ENCODE measurements around the gene RASA3. TPM values are rescaled to one million over a fixed set of nuclear protein-coding genes. Genes with fewer than 3 reads are reported as not detected.

The RASA3 gene
- total and polyA plus RNA-seq, 10 of the 15 experiments (the other 5 are each of a cell fraction or from before 2014, with no cell fraction given), result 0.79 to 33.9 (median 17.6) TPM

- TF ChIP-seq MLLT1 (IDR thresholded peaks at IDR 0.05) (0 out of 2 replicates have a peak, but pooled peaks have one; percentile 40), FOS (IDR thresholded peaks at IDR 0.05; ENCODE audit: borderline replicate concordance, extremely low read depth, insufficient read length) (no peak), EP300 (IDR thresholded peaks at IDR 0.05; ENCODE audit: borderline replicate concordance in 1 of 2, control insufficient read depth in 1 of 2, low read depth in 2 of 2, low read length in 2 of 2) (peak in 1 of 2 experiments; percentile 49; a peak in 1 of 4 replicates)
Observed at GRCh38 chr13:114049026-114049425, 83.4 kb downstream of the RASA3 start (continued).

- Histone ChIP-seq H3K27me3 (replicated peaks in 1 of 2; ENCODE audit: control insufficient read depth in 2 of 2, insufficient read depth in 2 of 2, low read length in 1 of 2) (no peaks in the 10 kb centered on the region), H3K4me3 (no peak overlapping the region), H3K4me2 (ENCODE audit: control insufficient read depth, insufficient read depth) (peak overlapping the region; percentile 41), H3K36me3 (ENCODE audit: control insufficient read depth in 2 of 2, insufficient read depth in 2 of 2, low read length in 1 of 2) (peaks cover 0 to 2% of the 10 kb centered on the region in 2 experiments; a peak in 3 of 4 replicates), H3K79me2 (ENCODE audit: control insufficient read depth, insufficient read depth, low read length) (no peaks in the 10 kb centered on the region), H4K20me1 (ENCODE audit: control insufficient read depth, insufficient read depth) (no peaks in the 10 kb centered on the region), H3K9me3 (replicated peaks; ENCODE audit: control insufficient read depth, insufficient read depth, low read length) (no peaks in the 10 kb centered on the region), H3K27ac (ENCODE audit: control insufficient read depth, insufficient read depth) (no peak overlapping the region), H3K4me1 (ENCODE audit: control insufficient read depth, insufficient read depth, low read length) (peaks cover 30% of the 10 kb centered on the region), H2AFZ (ENCODE audit: control insufficient read depth, low read depth, low read length) (no peak overlapping the region), H3K9ac (ENCODE audit: control insufficient read depth, insufficient read depth, low read length) (no peak overlapping the region)
- DNase-seq (ENCODE audit: low read depth, low spot score), result no peak
- ChIA-PET RAD21 (ENCODE audit: unreplicated experiment) (interaction anchor here (1.2 to 1.4 kb wide), 2 partner anchors 17 to 19 kb away, joined by 3 to 4 read pairs; no protein-coding TSS in a partner anchor), POLR2A (no interaction called here), SMC1A (ENCODE audit: uncharacterized antibody, unreplicated experiment) (interaction anchor here (2.5 kb wide), 1 partner anchor 19 kb away, joined by 9 read pairs; no protein-coding TSS in a partner anchor), CTCF (interaction anchor here (1.3 to 1.6 kb wide), 2 partner anchors 17 to 100 kb away, joined by 3 to 4 read pairs; no protein-coding TSS in a partner anchor)
- TF ChIP-seq FOXM1 (IDR thresholded peaks at IDR 0.05; ENCODE audit: low read depth, low read length), result no peak
- TF ChIP-seq CEBPB (IDR thresholded peaks at IDR 0.05; ENCODE audit: borderline replicate concordance in 1 of 2, low read depth in 2 of 2, low read length in 2 of 2), result no peak
- no peak for TF ChIP-seq WRNIP1 (IDR thresholded peaks at IDR 0.05; ENCODE audit: borderline replicate concordance, low read depth, low read length)
- no peak for TF ChIP-seq RAD51 (IDR thresholded peaks at IDR 0.05)
- TF ChIP-seq ZNF207 (IDR thresholded peaks at IDR 0.05; ENCODE audit: borderline replicate concordance), result no peak
- TF ChIP-seq CREM (IDR thresholded peaks at IDR 0.05; ENCODE audit: low read depth), result no peak
- no peak for TF ChIP-seq SUPT20H (IDR thresholded peaks at IDR 0.05; ENCODE audit: borderline replicate concordance, control insufficient read depth, low read depth, low read length)
- no peak for TF ChIP-seq YY1 (IDR thresholded peaks at IDR 0.05; ENCODE audit: low read depth, low read length)
- FAIRE-seq, result no peak
- BruUV-seq (replicated peaks), result no TSS peak
- intact Hi-C loops (cut with micrococcal nuclease; ENCODE audit: unreplicated experiment), result loop anchor here (5.0 kb wide), 1 partner anchor 79 kb away; no protein-coding TSS in a partner anchor
- 74% methylated on average over 18 of the region's 33 CpGs for WGBS (ENCODE audit: insufficient coverage, insufficient replicate concordance, low lambda C conversion rate, missing lambda C conversion rate)
- no peak for ATAC-seq
- in situ Hi-C loops (cut with MboI), result no loop called here
Observed at GRCh38 chr13:114048443-114048842, 84.0 kb downstream of the RASA3 start.

Data from GM12878 (cell line).